Measurements from ENCODE around the gene PTMS.

DNA sequence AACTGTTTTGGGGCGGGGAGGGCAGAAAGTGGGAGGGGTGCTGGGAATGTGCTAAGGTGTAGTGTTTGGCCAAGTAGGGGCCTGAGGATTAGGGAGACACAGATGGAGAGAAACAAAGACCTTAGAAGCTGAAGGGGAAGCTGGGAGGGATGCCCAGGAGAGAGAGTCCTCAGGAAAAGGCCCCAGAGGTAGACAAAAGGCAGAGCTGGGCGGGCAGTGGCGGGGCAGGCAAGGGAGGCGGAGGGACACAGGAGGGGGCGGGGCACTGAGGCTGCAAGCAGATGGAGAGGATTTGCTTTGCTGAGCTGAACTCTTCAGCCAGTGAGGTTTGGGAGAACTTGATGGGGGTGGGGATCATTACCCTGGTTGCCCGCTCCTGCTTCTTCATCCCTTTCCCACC lies 2.8 kb downstream of the PTMS start:
- TF ChIP-seq, protein P1, sequence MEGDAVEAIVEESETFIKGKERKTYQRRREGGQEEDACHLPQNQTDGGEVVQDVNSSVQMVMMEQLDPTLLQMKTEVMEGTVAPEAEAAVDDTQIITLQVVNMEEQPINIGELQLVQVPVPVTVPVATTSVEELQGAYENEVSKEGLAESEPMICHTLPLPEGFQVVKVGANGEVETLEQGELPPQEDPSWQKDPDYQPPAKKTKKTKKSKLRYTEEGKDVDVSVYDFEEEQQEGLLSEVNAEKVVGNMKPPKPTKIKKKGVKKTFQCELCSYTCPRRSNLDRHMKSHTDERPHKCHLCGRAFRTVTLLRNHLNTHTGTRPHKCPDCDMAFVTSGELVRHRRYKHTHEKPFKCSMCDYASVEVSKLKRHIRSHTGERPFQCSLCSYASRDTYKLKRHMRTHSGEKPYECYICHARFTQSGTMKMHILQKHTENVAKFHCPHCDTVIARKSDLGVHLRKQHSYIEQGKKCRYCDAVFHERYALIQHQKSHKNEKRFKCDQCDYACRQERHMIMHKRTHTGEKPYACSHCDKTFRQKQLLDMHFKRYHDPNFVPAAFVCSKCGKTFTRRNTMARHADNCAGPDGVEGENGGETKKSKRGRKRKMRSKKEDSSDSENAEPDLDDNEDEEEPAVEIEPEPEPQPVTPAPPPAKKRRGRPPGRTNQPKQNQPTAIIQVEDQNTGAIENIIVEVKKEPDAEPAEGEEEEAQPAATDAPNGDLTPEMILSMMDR (IDR thresholded peaks at IDR 0.05): no peak
- no peak for TF ChIP-seq POLR2A (IDR thresholded peaks at IDR 0.05)
